Measurements from ENCODE around the gene OR4D10.

GRCh38 chr11:59456661-59457060 lies 16.5 kb upstream of the OR4D10 start, which contains the start of gene OR4D6:
- TF ChIP-seq CTCF (conservative IDR thresholded peaks at IDR 0.05; ENCODE audit: low read length) (no peak), EZH2phosphoT487 (IDR thresholded peaks at IDR 0.05; ENCODE audit: borderline replicate concordance, low read depth, low read length) (no peak)
